IPS-18c (cell line): ENCODE measurements around the gene ANOS1.
"Not testable (repeated sequence)": the region's sequence is repeated elsewhere in the genome, so short reads cannot be mapped to it uniquely, and the experiment has no call there.

ENCODE experiments used
- H3K4me3 ChIP-seq: 2 replicates; pipeline ENCODE4 v1.7.0; 2013; ENCODE audit warnings: low read depth, mild to moderate bottlenecking, low read length, moderate library complexity; ENCODE audit not compliant: insufficient read depth
- H3K9me3 ChIP-seq: one replicate; pipeline ENCODE4 v1.6.1; 2013; ENCODE audit warnings: mild to moderate bottlenecking, low read length, moderate library complexity; ENCODE audit not compliant: control insufficient read depth, insufficient read depth

The ANOS1 gene, protein sequence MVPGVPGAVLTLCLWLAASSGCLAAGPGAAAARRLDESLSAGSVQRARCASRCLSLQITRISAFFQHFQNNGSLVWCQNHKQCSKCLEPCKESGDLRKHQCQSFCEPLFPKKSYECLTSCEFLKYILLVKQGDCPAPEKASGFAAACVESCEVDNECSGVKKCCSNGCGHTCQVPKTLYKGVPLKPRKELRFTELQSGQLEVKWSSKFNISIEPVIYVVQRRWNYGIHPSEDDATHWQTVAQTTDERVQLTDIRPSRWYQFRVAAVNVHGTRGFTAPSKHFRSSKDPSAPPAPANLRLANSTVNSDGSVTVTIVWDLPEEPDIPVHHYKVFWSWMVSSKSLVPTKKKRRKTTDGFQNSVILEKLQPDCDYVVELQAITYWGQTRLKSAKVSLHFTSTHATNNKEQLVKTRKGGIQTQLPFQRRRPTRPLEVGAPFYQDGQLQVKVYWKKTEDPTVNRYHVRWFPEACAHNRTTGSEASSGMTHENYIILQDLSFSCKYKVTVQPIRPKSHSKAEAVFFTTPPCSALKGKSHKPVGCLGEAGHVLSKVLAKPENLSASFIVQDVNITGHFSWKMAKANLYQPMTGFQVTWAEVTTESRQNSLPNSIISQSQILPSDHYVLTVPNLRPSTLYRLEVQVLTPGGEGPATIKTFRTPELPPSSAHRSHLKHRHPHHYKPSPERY

DNA sequence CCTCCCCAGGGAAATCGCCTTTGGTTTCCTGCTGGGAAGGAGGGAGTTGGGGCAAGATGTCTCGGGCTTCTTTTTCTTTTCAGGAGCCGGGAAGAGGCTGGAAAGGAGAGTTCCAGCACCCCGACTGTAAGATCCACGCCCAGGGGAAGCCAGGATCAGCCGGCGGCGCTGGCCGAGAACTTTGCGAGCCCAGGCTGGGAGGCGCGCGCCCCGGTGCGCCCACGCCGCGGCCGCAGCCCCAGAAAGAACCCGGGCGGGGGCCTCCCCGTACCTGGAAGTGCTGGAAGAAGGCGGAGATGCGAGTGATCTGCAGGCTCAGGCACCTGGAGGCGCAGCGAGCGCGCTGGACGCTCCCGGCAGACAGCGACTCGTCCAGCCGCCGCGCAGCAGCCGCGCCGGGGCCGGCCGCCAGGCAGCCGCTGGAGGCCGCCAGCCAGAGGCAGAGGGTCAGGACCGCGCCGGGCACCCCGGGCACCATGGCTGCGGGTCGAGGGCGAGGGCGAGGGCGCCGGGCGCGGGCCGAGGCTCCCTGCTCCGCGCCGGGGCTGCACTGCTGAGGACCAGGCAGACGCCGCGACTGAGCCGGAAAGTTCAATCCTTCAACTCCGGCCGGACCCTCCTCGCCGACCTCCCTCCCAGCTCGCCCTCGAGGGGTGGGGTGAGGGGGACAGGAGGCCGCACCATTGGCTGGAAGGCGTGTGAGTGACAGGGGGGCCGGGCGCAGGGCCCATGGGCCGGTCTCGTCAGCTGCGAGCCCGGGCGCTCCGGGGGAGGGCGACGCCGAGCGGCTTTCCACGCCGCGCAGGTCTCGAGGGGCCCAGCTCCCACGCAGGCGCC lies at the start of gene ANOS1:
ANOS1 (minus strand) TSS at position 579 of the 837 bp plus-strand sequence; CDS start at position 478, 101 bp downstream.
- peaks cover 8% of the 10 kb centered on the region for H3K9me3 ChIP-seq
- H3K4me3 ChIP-seq = peak within 1 kb of the TSS; percentile 65

DNA sequence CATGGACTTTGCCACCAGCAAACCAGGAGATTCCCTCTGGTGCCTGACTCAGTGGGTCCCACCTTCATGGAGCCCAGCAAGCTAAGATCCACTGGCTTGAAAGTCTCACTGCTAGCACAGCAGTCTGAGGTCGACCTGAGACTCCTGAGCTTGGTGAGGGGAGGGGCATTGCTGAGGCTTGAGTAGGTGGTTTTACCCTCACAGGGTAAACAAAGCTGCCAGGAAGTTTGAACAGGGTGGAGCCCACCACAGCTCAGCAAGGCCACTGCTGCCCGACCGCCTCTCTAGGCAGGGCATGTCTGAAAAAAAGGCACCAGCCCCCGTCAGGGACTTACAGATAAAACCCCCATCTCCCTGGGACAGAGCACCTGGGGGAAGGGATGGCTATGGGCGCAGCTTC lies 41.2 kb upstream of the ANOS1 start:
- Histone ChIP-seq H3K4me3 (no peak overlapping the region), H3K9me3 (no peaks in the 10 kb centered on the region)

DNA sequence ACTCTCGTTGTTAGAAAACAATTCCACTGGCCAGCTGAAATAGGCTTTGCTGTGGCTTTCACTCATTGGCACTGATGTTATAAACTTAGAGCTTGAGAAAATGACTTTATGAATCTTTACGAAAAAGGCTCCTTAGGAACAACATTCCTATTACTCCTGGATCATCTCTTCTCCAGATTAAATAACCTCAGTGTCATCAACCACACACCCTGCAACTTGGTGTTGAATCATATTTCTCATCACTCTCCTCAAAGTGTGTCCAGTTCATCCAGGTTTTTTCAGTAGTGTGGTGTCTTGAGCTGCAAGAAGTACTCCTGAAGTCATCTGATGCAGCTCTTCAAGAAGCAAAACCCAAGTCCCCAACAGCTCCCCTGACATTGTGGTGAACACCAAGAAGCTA lies 28.1 kb upstream of the ANOS1 start:
- Histone ChIP-seq H3K4me3 (no peak overlapping the region), H3K9me3 (no peaks in the 10 kb centered on the region)

DNA sequence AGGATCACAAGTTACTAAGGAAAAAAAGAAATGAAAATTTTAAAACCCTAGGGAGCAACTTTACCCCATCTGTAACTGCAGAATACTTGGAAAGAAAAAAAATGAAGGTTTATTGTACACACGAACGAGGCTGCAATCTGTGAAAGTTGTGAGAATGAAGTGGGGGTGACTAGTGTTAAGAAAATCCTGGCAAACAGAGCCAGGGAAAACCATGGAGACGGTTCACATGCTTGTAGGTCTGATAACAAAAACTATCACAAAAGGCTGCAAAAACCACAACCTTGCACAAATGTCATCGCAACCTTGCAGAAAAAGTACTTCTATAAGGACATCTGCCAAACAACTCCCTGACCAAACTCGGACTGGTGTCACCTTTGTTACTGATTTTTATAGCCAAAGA lies 26.8 kb upstream of the ANOS1 start:
- H3K4me3 ChIP-seq, H3K9me3 ChIP-seq: not testable (repeated sequence)

DNA sequence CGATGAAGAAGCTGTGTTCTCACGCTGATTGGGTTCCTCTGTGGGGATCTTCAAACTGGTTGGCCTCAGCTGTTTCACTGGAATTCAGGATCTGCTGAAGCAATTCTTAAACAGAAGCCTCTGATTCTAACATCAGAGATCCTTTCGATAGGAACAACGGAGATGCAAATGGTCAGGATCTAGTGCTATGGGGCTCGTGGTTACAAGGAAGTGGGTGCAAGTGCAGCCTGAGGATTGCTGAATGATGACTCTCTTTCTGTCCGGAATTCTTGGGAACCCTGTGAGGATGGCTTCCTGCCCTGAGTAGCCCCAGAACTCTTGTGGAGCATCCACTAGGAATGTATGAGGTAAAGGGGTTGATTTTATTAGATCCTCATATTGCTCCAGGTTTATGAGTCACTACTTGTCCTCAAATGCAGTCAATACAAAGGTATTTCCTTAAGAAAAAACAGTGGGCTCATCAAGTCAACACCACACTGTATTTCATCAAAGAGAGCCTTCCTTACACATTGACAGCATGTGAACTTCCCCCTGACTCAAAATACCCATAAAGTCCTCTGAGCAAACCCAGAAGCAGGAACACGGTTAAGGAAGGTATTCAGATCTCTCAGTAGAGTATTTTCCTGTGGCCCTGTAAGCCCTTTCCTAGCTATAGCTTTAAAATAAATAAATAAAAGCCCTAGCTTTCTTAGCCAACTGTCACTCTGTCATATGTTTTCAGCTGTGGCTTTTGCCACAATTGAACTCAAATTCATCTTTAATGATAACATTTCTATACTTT lies 25.9 kb upstream of the ANOS1 start:
- not testable (repeated sequence) for H3K9me3 ChIP-seq, H3K4me3 ChIP-seq

DNA sequence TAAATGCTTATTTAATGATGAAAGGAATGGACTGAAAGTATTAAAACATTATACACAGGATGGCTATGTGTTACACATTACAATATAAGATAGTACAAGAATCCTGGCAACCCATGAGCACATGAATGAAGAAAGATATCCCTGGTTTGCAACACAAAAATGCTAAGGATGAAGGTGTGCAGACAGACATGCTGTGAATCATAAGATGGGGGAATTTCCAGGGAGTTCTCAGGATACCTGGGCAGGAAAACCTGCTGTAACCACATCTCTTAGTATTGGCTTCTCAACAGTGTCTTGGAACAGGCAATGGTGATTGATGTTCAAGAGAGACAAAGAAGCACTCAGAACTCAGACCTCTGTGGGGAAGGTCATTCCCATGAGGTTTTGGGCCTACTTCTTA lies 23.9 kb upstream of the ANOS1 start:
- Histone ChIP-seq H3K9me3 (peaks cover 2% of the 10 kb centered on the region), H3K4me3 (no peak overlapping the region)

DNA sequence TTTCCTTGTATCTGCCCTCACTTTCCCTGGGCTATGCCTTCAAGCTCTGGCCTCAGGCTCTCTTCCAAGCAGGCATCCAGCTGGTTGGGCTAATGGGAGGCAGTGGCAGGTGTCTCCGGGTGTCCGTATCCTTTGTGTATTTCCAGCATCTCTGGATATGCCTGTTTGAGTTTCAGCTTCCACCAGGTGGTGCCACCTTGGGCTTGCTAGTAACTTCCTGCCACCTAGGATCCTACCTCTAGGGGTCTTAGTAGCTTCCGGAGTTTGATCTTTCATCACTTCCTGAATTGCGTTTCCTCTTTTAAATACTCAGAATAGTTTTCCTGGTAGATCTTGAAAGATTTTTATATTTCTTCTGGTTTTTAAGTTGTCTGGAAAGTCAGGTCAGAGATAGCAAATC lies 23.2 kb upstream of the ANOS1 start:
- Histone ChIP-seq H3K9me3 (peaks cover 2% of the 10 kb centered on the region), H3K4me3 (no peak overlapping the region)

DNA sequence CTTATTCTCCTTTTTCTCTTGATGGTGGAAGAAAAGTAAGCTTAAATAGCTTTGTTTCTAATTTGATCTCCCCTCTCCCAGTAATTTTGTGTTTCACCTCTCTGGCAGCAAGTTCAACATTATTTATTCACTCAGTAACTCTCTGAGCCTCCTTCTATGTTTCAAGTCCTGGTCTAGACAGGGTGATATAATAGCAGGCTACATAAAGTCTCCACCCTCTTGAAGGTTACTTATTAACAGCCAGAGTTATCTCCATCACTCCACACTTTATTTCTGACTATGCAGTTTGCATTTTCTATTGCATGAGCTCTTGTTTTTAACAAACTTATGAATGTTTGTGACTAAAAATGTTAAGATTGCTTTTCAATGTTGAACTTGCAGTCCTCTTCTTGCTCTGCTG lies 17.8 kb upstream of the ANOS1 start:
- Histone ChIP-seq H3K9me3 (peaks cover 2% of the 10 kb centered on the region), H3K4me3 (no peak overlapping the region)

DNA sequence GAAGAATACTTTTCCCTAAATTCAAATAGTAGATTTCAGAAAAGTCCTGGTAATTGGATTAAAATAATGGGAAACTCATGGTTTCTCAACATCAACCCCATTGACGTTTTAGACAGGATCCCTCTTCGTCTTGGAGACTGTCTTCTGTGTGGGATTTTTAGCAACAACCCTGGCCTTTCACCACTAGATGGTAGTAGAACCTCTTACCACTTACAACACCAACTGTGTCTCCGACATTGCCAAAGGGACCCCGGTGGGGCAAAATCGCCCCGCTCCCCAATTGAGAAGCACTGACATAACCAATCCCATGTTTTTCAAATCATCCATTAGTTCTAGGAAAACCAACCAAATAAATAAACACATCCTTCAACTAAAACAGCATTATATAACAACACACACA lies 16.9 kb upstream of the ANOS1 start:
- Histone ChIP-seq H3K9me3 (peaks cover 2% of the 10 kb centered on the region), H3K4me3 (no peak overlapping the region)

DNA sequence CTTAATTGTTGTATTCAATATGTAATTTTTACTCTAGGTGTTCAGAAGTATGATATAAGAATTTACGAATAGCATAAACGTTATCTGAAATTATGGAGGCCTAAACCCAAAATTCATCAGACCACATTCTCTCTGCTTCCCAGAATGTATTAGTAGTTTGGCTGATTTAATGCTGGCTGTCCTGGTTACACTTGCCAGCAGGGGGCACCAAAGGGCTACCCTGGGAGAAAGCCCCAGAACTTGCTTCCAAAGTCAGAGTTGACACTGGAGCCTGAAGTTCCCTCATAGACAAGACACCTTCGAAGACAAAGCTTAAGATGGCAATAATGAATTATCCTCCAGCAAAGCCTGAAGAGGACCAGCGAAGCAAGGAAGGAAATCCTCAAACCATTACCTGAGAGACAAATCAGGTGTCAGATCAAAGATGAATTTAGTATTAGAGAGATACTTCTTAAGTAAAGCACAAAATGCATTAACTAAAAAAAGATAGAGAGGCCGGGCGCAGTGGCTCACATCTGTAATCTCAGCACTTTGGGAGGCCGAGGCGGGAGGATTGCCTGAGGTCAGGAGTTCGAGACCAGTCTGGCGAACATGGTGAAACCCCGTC lies 11.3 kb upstream of the ANOS1 start:
- Histone ChIP-seq H3K9me3 (no peaks in the 10 kb centered on the region), H3K4me3 (no peak overlapping the region)

DNA sequence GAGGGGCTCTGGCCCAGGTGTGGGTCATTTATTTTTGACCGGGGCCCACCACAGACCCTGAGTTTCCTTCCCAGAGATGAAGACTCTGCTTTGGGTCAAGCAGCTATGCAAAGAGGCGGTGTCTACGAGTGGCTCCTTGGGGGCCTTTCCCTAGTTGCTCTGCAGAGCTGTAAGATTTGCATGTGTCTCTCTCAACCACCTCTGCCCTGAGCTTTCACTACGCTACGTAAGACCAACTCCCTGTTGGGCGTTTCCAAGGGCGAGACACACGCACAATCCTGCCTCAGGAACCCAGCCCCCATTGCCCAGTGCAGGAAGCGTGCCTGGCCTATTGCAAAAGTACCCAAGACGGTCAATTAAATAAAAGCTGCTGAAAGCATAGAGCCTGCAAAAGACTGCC lies 10.0 kb upstream of the ANOS1 start:
- Histone ChIP-seq H3K9me3 (no peaks in the 10 kb centered on the region), H3K4me3 (no peak overlapping the region)

DNA sequence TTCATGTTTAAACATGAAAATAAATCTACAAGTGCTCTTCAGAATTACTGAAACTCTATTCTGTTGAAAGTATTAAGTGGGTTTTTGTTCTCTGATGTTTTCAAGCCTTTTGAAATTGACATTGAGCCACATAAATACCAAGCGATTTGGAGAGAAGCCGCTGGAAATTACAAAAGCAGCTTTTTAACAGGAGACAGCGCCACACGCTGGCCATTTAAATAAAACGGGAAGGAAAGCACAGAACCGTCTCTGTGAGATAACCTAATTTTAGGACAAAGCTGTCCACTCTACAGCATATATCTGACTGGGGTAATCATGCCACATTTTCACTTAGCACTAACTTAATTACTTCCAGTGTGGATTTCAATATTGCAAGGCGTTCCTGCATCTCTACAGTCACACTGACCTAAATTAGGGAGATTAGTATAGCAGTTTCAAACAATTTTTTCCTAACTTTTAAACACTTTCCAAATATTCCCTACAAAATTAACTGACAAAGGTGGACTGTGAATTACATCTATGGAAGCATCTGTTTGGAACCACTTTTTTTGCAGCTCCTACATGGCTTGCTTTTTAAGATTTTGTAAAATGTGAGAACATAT lies 6.8 kb upstream of the ANOS1 start:
- H3K9me3 ChIP-seq = peaks cover 3% of the 10 kb centered on the region
- H3K4me3 ChIP-seq = no peak overlapping the region

DNA sequence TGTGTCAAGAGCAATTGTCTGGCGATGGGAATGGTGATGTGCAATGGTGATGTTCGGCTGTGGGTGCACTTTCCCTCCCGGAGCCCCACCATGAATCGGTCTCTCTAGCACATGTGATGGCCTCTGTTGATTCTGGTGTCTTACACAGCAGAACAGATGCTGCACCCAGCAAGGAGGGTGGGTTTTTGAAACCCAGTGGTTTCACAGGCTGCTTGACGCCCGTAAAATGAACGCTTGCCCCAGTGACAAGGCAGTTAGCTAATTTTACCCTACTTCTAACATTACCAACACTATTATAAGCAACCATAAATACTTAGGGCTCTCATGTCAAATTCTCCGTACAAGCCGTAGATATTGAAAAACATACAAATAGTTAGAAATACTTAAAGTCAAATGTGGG lies 5.9 kb upstream of the ANOS1 start:
- no peak overlapping the region for H3K4me3 ChIP-seq
- H3K9me3 ChIP-seq = peaks cover 3% of the 10 kb centered on the region

DNA sequence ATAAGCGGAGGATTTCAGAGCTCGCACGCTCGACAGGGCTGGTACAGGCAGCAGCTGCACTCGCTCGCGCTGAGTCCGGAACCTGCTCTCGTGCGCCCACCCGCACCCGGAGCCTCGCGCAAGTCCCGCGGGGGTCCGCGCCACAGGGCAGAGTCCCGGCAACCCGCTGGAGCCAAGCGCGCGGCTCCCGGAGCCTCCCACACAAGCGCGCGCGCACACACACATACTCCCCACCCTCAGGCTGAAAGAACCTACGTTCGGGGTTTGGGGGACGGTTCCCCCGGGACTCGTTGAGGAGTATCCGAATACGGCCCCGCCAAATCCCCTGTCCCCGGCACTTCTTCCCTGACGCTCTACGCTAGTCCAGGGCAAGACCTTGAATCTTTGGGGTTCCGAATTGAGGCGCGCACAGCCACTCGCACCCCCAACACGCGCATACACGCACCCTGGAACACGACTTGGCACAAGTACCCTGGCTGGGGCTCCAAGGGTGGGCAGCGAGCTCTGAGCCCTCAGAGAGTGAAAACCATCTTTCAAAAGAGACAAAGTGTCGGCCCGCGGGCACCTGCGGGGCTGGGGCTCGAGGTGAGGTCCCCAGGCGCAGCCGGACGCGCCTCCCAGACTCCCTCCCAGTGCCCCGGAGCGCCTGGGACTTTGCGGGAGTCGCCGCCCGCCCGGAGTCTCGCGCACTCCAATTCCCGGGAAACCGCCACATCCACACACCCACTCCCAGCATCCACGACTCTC lies 952 bp downstream of the ANOS1 start:
- Histone ChIP-seq H3K9me3 (peaks cover 11% of the 10 kb centered on the region), H3K4me3 (peak overlapping the region; percentile 65)

DNA sequence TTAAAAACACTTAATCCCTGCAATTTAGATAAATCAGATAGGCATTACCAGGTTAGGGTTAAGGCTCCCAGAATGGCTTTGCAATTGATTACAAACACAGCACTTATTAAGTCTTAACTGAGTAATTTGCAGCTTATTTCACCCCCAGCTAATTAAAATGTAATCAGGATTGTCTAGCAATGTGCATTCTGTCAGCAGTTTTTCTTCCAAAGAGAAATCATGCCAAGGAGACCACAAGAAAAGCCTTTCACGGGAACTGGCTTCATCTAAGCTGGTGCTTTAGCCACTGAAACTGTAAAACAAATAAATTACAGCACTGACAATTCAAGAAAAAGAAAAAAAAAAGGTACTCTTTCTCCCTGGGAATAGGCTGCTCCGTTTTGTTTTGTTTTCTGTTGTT lies 2.1 kb downstream of the ANOS1 start:
- H3K4me3 ChIP-seq = peak overlapping the region; percentile 25

More for the DNA sequence above, 2.1 kb downstream of the ANOS1 start:
- peaks cover 7% of the 10 kb centered on the region for H3K9me3 ChIP-seq
